GM23338 (cell line): ENCODE results near the gene VAMP3. TPM values are rescaled to one million over a fixed set of nuclear protein-coding genes. Genes with fewer than 3 reads are reported as not detected.

Experiments used
- ATAC-seq: fragments of 200-7000 bp; cut with Tn5 transposase; 3 replicates; pipeline ENCODE4 v1.9.1; 2020
- DNase-seq: peaks from one replicate; pipeline ENCODE4 v3.0.0-alpha.2; 2015; ENCODE audit warnings: low spot score
- H2AFZ ChIP-seq: fragments of 200-600 bp; sonication (generic); 2 replicates; pipeline ENCODE4 v1.8.0; 2016; ENCODE audit warnings: antibody characterized with exemption, mild to moderate bottlenecking, moderate library complexity
- H3F3A ChIP-seq: fragments of 200-600 bp; sonication (generic); replicated peaks from 2 replicates; pipeline ENCODE4 v1.8.0; 2017; ENCODE audit warnings: antibody characterized with exemption, mixed run types, low read depth
- H3K27ac ChIP-seq: fragments of 200-600 bp; sonication (generic); 2 replicates; pipeline ENCODE4 v1.6.1; 2016; ENCODE audit warnings: low read depth
- H3K27me3 ChIP-seq: fragments of 200-600 bp; sonication (generic); 2 replicates; pipeline ENCODE4 v1.8.0; 2016; ENCODE audit warnings: mild to moderate bottlenecking, mixed run types, moderate library complexity; ENCODE audit not compliant: insufficient read depth
- H3K36me3 ChIP-seq: fragments of 200-600 bp; sonication (generic); 2 replicates; pipeline ENCODE4 v1.8.0; 2016; ENCODE audit warnings: mild to moderate bottlenecking; ENCODE audit not compliant: insufficient read depth
- H3K4me1 ChIP-seq: fragments of 200-600 bp; sonication (generic); 2 replicates; pipeline ENCODE4 v1.8.0; 2016; ENCODE audit warnings: mild to moderate bottlenecking, moderate library complexity; ENCODE audit not compliant: insufficient read depth
- H3K4me2 ChIP-seq: fragments of 200-600 bp; sonication (generic); 2 replicates; pipeline ENCODE4 v1.7.1; 2017; ENCODE audit warnings: mixed run types
- H3K4me3 ChIP-seq: fragments of 200-600 bp; sonication (generic); 2 replicates; pipeline ENCODE4 v1.6.1; 2016; ENCODE audit warnings: mixed run types
- H3K79me2 ChIP-seq: fragments of 200-600 bp; sonication (generic); replicated peaks from 2 replicates; pipeline ENCODE4 v1.8.0; 2017; ENCODE audit warnings: mild to moderate bottlenecking; ENCODE audit not compliant: insufficient read depth
- H3K9me2 ChIP-seq: fragments of 200-600 bp; sonication (generic); 2 replicates; pipeline ENCODE4 v1.8.0; 2017; ENCODE audit not compliant: insufficient read depth
- H4K20me1 ChIP-seq: fragments of 200-600 bp; sonication (generic); replicated peaks from 2 replicates; pipeline ENCODE4 v1.8.0; 2017; ENCODE audit warnings: mild to moderate bottlenecking; ENCODE audit not compliant: insufficient read depth
- H3K27ac Mint-ChIP-seq: 2 replicates; pipeline ENCODE4 v1.8.0; 2020; ENCODE audit warnings: inconsistent platforms, mild to moderate bottlenecking, moderate library complexity, mixed read lengths
- H3K27me3 Mint-ChIP-seq: 3 replicates; pipeline ENCODE4 v1.8.0; 2022; ENCODE audit warnings: low read depth, mild to moderate bottlenecking, moderate library complexity, mixed read lengths, inconsistent platforms; ENCODE audit not compliant: insufficient read depth, poor library complexity
- H3K36me3 Mint-ChIP-seq: 3 replicates; pipeline ENCODE4 v1.8.0; 2021; ENCODE audit warnings: low read depth, mild to moderate bottlenecking, inconsistent platforms, moderate library complexity, mixed read lengths
- H3K4me1 Mint-ChIP-seq: 3 replicates; pipeline ENCODE4 v1.8.0; 2020; ENCODE audit warnings: mild to moderate bottlenecking, inconsistent platforms, mixed read lengths
- H3K4me3 Mint-ChIP-seq: 3 replicates; pipeline ENCODE4 v1.8.0; 2021; ENCODE audit warnings: moderate library complexity, mild to moderate bottlenecking, inconsistent platforms, mixed read lengths
- H3K9me3 Mint-ChIP-seq: 3 replicates; pipeline ENCODE4 v1.8.0; 2020; ENCODE audit warnings: moderate library complexity, mild to moderate bottlenecking, inconsistent platforms, mixed read lengths
- EZH2 ChIP-seq: fragments of 200-600 bp; sonication (generic); IDR thresholded peaks from one replicate; pipeline ENCODE4 v1.8.0; 2017; ENCODE audit warnings: antibody characterized with exemption, mild to moderate bottlenecking, low read depth; ENCODE audit not compliant: unreplicated experiment
- NANOG ChIP-seq: IDR thresholded peaks from 2 replicates; pipeline ENCODE4 v1.6.1; 2016; ENCODE audit warnings: antibody characterized with exemption, borderline replicate concordance
- STAT1 ChIP-seq: IDR thresholded peaks from one replicate; pipeline ENCODE4 v1.6.1; 2016; ENCODE audit warnings: antibody characterized with exemption; ENCODE audit not compliant: unreplicated experiment
- ZNF114 ChIP-seq: fragments of 250-450 bp; sonication (Bioruptor Pico); IDR thresholded peaks from 2 replicates; pipeline ENCODE4 v1.5.0; 2020; ENCODE audit warnings: mild to moderate bottlenecking, moderate library complexity
- ZNF331 ChIP-seq: fragments of 250-450 bp; sonication (Bioruptor Pico); IDR thresholded peaks from 2 replicates; pipeline ENCODE4 v1.5.0; 2020; ENCODE audit warnings: low read depth, mild to moderate bottlenecking, moderate library complexity
- polyA plus RNA-seq: library from polyadenylated mRNA; unstranded; fragments of >200 nt; fragmentation: Nextera tagmentation; extraction: Ambion mirVana; gene quantifications from 2 replicates; pipeline ENCODE4 v1.2.1, GENCODE V29; 2016
- total RNA-seq: library from RNA; depleted of rRNA; stranded (reverse); fragments of >200 nt; shearing (Covaris generic); gene quantifications from 2 replicates; pipeline ENCODE4 v1.2.3, GENCODE V29; 2014
- TF ChIP-seq, protein P1 (sequence below): fragments of 250-450 bp; sonication (Bioruptor Pico); IDR thresholded peaks from 2 replicates; pipeline ENCODE4 v1.5.0; 2020; ENCODE audit warnings: mild to moderate bottlenecking, moderate library complexity
- TF ChIP-seq, protein P2 (sequence below): IDR thresholded peaks from 2 replicates; pipeline ENCODE4 v1.6.1; 2016; ENCODE audit warnings: antibody characterized with exemption

VAMP3 gene
- total and polyA plus RNA-seq, 2 experiments from 2014 or later = 16.3 to 43.0 TPM

DNA sequence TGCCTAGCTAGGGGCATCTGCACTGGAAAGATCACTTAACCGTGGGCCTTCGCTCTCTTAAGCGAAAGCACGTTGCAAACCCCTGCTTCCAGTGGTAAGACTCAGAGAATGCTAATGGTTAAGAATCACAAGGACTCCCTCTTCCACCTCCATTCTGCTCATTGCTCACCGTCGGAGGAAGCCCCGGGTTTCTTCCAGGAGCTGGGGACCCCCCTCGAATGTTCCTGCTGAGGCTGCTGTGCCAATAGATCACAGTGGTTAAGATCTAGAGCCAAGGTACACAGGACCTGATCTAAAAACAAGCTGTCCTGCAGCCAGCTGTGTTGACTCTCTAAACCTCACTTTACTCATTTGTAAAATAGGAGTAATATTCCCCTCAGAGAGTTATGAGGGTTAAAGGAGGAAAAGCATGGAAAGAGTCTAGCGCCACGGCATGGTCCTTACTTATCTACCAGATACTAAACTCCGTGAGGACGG lies 765 bp downstream of the VAMP3 start (continued):
- TF ChIP-seq, protein P1, sequence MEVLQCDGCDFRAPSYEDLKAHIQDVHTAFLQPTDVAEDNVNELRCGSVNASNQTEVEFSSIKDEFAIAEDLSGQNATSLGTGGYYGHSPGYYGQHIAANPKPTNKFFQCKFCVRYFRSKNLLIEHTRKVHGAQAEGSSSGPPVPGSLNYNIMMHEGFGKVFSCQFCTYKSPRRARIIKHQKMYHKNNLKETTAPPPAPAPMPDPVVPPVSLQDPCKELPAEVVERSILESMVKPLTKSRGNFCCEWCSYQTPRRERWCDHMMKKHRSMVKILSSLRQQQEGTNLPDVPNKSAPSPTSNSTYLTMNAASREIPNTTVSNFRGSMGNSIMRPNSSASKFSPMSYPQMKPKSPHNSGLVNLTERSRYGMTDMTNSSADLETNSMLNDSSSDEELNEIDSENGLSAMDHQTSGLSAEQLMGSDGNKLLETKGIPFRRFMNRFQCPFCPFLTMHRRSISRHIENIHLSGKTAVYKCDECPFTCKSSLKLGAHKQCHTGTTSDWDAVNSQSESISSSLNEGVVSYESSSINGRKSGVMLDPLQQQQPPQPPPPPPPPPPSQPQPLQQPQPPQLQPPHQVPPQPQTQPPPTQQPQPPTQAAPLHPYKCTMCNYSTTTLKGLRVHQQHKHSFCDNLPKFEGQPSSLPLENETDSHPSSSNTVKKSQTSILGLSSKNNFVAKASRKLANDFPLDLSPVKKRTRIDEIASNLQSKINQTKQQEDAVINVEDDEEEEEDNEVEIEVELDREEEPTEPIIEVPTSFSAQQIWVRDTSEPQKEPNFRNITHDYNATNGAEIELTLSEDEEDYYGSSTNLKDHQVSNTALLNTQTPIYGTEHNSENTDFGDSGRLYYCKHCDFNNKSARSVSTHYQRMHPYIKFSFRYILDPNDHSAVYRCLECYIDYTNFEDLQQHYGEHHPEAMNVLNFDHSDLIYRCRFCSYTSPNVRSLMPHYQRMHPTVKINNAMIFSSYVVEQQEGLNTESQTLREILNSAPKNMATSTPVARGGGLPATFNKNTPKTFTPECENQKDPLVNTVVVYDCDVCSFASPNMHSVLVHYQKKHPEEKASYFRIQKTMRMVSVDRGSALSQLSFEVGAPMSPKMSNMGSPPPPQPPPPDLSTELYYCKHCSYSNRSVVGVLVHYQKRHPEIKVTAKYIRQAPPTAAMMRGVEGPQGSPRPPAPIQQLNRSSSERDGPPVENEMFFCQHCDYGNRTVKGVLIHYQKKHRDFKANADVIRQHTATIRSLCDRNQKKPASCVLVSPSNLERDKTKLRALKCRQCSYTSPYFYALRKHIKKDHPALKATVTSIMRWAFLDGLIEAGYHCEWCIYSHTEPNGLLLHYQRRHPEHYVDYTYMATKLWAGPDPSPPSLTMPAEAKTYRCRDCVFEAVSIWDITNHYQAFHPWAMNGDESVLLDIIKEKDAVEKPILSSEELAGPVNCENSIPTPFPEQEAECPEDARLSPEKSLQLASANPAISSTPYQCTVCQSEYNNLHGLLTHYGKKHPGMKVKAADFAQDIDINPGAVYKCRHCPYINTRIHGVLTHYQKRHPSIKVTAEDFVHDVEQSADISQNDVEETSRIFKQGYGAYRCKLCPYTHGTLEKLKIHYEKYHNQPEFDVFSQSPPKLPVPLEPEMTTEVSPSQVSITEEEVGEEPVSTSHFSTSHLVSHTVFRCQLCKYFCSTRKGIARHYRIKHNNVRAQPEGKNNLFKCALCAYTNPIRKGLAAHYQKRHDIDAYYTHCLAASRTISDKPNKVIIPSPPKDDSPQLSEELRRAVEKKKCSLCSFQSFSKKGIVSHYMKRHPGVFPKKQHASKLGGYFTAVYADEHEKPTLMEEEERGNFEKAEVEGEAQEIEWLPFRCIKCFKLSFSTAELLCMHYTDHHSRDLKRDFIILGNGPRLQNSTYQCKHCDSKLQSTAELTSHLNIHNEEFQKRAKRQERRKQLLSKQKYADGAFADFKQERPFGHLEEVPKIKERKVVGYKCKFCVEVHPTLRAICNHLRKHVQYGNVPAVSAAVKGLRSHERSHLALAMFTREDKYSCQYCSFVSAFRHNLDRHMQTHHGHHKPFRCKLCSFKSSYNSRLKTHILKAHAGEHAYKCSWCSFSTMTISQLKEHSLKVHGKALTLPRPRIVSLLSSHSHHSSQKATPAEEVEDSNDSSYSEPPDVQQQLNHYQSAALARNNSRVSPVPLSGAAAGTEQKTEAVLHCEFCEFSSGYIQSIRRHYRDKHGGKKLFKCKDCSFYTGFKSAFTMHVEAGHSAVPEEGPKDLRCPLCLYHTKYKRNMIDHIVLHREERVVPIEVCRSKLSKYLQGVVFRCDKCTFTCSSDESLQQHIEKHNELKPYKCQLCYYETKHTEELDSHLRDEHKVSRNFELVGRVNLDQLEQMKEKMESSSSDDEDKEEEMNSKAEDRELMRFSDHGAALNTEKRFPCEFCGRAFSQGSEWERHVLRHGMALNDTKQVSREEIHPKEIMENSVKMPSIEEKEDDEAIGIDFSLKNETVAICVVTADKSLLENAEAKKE = no peak
- TF ChIP-seq NANOG (no peak), ZNF114 (CRISPR knock-in tag) (no peak), ZNF331 (CRISPR knock-in tag) (no peak), STAT1 (no peak)

DNA sequence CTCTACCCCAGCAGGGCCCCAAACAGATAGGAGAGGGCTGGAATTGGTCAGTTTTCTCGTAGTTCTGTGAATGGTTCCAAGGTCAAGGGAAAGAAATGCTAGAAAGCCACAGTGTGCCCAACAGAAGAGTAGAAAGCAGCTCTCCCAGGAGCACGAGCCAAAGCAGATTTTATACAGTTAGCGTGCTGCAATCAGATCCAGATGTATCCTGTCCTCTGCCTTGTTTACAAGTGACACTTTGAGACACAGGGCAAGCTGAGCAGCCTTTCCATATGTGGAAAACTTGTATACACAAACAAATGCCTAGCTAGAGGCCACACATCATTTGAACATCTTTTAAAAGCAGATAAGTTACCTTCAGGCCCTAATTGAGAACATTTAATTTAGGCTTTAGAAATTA lies 6.5 kb downstream of the VAMP3 start:
- H3K36me3 ChIP-seq = peaks cover 27% of the 10 kb centered on the region
- no peaks in the 10 kb centered on the region for H3K9me3 Mint-ChIP-seq
- H3K4me2 ChIP-seq = no peak overlapping the region
- DNase-seq (no peak), ATAC-seq (no peak)
- peaks cover 2% of the 10 kb centered on the region for H3K27me3 Mint-ChIP-seq
- H3K36me3 Mint-ChIP-seq = peaks cover 56% of the 10 kb centered on the region
- peaks cover 38% of the 10 kb centered on the region for H3K79me2 ChIP-seq
- no peak overlapping the region for H3K4me3 ChIP-seq
- no peaks in the 10 kb centered on the region; the same call in 1 of the 2 replicates for H3K4me1 ChIP-seq
- H3K4me1 Mint-ChIP-seq = no peaks in the 10 kb centered on the region
- H3K9me2 ChIP-seq = no peaks in the 10 kb centered on the region
- no peak overlapping the region for H3K27ac Mint-ChIP-seq
- no peaks in the 10 kb centered on the region for H3F3A ChIP-seq
- H3K27ac ChIP-seq = no peak overlapping the region
- H3K4me3 Mint-ChIP-seq = no peak overlapping the region
- no peak overlapping the region for H2AFZ ChIP-seq
- H4K20me1 ChIP-seq = peaks cover 6% of the 10 kb centered on the region
- H3K27me3 ChIP-seq = no peaks in the 10 kb centered on the region
- TF ChIP-seq, protein P1 = no peak
- TF ChIP-seq STAT1 = no peak
- no peak for TF ChIP-seq EZH2
- TF ChIP-seq, protein P2, sequence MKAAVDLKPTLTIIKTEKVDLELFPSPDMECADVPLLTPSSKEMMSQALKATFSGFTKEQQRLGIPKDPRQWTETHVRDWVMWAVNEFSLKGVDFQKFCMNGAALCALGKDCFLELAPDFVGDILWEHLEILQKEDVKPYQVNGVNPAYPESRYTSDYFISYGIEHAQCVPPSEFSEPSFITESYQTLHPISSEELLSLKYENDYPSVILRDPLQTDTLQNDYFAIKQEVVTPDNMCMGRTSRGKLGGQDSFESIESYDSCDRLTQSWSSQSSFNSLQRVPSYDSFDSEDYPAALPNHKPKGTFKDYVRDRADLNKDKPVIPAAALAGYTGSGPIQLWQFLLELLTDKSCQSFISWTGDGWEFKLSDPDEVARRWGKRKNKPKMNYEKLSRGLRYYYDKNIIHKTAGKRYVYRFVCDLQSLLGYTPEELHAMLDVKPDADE = no peak
